GM21723 (cell line): Measurements from ENCODE around the gene LDB2.

ENCODE experiments used
- ATAC-seq: cut with Tn5 transposase; IDR thresholded peaks from one replicate; pipeline ENCODE4 v1.9.1; 2021; ENCODE audit warnings: mild to moderate bottlenecking, moderate library complexity; ENCODE audit not compliant: unreplicated experiment

The LDB2 gene

DNA sequence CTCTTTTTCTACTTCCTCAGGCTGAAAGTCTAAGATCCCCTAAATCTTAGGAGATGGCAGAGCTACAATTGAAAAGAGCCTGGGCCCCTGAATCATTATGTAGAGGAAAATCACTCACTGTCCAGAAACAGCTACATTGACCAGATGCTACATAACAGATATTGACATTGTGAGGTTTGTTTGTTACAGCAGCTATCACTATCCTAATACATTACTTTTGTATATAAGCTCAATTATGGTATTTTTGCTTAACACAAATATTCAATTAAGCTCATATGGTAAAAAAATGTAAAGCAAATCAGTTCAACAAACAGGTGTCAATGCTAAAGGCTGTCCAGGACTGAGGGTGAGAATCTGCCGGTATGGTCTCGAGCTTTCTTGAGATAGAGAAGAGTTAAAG, 89.4 kb downstream of the LDB2 start:
- ATAC-seq = no peak

DNA sequence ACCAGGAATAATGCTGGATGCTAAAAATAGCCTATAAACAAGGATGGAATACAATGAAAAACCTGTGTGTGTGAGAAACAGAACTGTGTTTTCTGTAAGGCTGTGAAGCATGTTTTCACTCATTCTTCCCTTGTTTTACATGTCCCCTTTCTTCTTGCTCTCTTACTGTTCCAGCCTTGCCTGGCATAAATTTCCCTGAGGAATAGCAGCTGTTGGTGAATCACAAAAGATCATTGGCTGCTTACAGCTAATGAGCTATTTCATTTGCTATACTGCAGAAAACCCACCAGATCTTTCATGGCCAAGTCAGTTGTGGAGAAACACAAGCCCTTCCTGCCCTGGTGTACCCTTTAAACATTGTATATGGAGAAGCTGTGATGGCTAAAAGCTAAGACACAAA, 91.1 kb downstream of the LDB2 start:
- no peak for ATAC-seq

DNA sequence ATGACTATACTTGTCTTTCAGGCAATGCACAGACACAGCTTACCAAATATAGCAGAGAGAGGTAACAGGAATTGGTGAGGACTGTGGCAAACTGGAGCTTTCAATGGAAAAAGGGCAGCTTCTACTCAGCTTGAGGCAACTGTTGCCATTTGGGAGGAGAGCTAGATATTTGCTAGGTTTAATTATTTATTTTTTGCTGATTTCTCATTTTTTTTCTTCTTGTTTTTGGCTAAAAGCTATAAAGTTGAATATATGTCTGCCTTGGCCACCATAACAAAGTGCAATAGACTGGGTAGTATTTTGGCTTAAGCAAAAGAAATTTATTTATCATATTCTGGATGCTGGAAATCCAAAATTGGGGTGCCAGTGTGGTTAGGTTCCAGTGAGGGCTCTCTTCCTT, 93.9 kb downstream of the LDB2 start:
- no peak for ATAC-seq

DNA sequence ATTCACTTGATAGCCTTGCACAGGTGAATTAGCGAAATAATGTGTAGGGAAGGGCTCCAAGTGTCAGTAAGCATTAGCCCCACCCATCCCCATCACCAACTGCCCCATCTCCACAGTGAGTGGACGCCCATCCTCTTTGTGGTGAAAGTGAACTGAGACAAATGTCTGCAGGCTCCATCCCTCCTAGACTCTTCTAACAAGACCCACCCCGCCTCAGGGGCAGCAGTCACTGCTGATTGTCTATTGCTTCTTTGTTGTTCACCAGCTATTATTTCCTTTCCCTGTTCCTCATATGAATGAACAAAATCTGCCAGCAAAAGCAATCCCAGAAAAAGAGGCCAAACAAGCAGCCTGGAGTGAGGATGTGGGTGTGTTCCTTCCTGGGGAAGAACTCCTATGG, 96.4 kb downstream of the LDB2 start:
- ATAC-seq = no peak

- no peak for ATAC-seq
Observed at GRCh38 chr4:16801356-16801755, 97.1 kb downstream of the LDB2 start.

DNA sequence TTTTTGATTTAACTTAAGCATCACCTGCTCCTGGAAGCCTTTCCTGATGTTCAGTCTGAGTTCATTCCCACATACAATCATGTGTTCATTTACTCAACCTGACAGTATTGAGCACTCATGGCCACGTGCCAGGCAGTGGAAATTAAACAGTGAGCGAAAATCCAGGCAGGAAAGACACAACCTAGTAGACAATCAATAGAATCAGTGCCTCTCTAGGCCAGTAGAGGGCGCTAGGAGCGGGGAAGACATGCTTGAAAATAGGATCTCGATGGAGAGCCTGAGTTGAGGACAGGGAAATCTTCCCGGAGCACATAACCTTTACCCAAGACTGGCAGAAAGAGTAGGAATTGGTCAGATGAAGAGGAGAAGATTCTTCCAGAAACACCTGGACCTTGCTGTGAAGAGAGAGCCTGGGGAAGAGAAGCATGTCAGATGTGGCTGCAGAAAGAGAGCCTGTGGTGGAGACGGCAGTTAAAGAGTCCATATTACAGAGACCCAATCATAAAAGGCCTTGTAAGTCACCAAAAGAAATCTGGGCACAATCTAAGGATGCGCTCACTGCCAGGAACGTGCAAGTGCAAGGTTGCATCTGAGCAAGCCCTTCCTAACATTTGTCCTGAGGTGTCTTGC, 103.5 kb downstream of the LDB2 start:
- ATAC-seq = no peak

GRCh38 chr4:16791460-16791859, 107.0 kb downstream of the LDB2 start:
- no peak for ATAC-seq

- ATAC-seq = no peak
Observed at GRCh38 chr4:16790508-16790907, 107.9 kb downstream of the LDB2 start.

DNA sequence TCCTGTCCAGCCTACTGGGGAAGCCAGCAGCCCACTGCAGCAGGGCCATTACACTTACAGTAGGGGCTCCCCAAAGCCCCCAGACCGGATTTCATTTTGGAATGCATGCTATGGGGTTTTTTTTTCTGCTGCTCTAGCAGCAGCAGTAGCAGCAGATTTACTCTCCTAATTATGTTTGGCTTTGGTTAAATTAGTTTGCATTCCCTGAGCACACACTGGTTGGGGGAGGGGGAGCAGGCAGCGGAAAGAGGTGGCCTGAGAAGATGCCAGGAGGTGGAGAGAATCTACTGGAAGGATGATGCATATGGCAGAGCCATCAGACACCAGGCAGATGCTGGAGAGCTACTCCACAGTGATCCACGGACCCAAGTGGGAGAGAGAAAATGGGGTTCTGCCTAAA, 109.6 kb downstream of the LDB2 start:
- ATAC-seq = no peak

- no peak for ATAC-seq
Observed at GRCh38 chr4:16785793-16786527, 112.5 kb downstream of the LDB2 start.

DNA sequence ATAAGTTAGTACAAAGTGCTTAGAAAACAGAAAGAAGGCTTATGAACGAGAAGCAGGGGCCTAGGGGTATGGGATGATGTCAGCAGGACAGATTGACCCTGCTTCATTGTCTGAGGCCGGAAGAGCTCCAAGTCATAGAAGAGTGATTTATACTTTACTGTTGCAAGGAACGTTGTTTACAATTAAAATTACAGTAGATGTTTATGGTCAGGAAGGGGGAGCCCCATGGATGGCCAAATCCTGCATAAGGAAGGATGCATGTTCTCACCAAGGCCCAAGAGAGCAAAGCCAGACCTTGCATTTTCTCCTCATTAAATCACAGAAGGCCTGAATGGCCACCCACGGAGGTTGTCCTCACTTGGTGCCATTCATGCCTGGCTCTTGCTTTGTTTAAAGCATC, 115.3 kb downstream of the LDB2 start:
- ATAC-seq = no peak

DNA sequence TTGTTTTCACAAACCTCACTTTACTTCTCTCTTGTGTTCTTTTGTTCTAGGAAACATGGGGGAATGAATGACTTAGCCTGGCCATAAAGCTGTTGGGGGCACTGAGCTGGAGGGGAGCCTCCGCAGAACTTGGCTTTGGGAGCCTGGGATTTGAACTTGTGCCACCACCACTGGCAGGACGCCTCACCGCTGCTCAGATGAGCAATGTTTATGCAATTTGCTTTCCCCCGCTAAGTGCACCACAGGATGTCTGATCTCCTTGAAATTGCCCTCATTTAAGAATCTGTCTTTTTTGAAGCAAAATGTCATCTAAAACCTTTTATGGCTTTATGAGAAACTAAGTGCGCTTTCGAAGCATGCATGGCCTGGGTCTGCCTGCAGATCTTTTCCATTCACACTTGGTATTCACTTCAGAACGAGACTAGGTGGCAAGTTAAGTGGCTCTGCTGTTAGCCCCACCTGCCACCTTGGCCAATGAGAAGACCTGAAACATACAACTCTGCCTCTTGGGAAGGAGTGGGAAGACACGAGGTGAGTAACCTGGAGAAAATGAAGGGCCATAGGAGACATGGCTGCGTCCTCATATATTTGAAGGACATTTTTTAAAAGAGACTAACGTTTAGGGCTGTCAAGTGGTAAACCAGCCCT, 119.3 kb downstream of the LDB2 start:
- ATAC-seq = no peak

- ATAC-seq = no peak
Observed at GRCh38 chr4:16777726-16778125, 120.7 kb downstream of the LDB2 start.

DNA sequence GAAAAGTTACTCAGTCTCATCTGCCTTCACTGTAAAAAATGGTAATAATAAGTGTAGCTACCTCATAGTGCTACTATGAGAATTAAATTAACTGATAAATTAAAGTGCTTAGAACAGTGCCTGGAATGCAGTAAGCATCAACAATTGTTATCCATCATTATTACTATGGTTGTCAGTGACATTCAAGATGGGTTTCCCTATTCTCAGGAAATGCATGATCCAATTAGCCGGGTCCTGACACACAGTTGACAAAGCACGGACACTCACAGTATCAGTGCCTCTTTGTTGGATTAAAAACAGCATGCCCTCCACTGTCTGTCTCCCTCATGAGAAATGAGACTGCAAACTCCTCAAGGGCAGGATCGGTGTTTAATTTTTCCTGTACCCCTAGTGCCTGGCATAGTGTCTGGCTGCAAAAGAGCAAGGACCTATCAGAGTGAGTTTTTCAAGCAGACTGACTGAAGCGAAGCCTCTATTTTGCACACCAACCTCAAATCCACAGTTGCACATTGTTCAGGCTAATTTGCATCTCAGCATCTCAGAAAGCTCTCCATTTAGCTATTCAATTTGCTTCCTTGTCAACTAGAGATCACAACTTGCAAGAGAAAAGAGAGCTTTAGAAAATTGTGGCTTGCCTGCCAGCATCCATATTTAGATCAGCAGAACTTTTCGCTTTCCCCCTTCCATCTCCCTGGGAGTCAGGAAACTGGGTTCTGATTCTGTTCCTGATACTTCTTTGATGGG, 122.9 kb downstream of the LDB2 start:
- ATAC-seq = no peak

DNA sequence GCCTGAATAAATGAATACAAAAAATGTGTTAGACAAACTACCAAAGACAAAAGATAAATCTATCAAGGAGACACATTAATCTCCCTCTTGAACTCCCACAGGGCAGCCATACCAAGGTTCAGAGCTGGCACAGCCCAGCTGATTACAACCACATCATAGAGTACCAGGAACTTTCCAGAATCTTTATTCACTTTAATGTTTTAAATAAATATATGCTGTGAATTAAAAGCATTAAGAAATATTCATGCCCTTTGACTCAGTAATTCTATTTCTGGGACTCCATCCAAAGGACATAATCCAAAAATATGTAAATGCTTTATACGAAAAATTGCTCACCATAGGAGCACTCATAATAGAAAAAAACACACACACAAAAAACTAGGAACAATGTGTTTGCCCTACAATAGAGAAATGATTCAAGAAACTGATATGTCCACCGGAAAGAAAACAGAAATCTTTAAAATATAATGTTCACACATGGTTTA, 126.0 kb downstream of the LDB2 start:
- no peak for ATAC-seq

DNA sequence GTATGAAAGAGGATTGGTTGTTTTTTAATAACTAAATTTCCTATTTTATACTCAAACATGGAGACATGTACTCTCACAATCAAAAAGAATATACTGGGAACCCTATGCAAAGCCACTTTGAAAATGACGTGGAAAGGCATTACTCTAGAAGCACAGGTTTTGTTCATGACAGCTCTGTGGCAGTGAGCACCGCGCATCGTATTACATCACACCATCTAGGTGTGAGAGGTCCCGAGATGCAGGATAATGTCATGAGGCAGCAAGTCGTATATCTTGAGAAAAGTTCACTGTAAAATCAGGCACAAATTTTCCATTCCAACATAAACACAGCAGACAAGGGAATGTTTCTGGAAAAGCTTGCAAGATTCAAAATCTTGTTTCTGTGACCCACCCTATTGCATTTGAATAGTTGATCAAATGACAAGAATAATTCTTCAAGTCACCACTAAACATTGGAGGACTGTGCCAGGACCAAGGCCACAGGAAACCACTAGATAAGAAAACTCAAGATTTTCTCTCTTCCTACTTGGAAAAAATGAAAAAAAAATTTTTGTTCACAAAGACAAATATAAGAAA, 127.6 kb downstream of the LDB2 start:
- ATAC-seq = no peak

GRCh38 chr4:16767861-16768260, 130.6 kb downstream of the LDB2 start:
- no peak for ATAC-seq

- no peak for ATAC-seq
Observed at GRCh38 chr4:16767251-16767650, 131.2 kb downstream of the LDB2 start.

DNA sequence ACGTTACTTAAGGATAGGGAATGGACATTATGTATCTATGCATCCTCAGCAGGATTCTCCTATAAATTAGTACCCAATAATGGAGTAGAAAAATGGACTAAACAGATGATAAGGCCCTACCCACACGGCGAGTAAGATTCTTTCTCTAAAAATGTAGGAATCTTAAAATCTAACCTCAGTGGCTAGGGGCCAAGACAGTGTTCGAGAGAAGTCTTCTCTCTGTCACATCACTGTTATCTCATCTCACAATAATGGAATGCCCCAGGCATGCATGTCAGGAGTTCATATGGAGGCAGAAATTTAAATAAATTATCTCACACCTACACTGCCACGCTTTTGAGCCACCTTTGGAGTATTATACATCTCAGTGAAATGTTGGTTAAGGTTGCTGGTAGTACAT, 132.9 kb downstream of the LDB2 start:
- ATAC-seq = no peak

- ATAC-seq = no peak
Observed at GRCh38 chr4:16764622-16765021, 133.8 kb downstream of the LDB2 start.
